Loucy (cell line): ENCODE measurements around the gene GYG2.

Source experiments
- CTCF ChIP-seq: fragments of 200-600 bp; sonication (generic); conservative IDR thresholded peaks from 2 replicates; pipeline ENCODE4 v1.5.1; 2014; ENCODE audit warnings: mild to moderate bottlenecking, antibody characterized with exemption, low read length
- EZH2phosphoT487 ChIP-seq: fragments of 200-600 bp; IDR thresholded peaks from 2 replicates; pipeline ENCODE4 v1.6.1; 2018; ENCODE audit warnings: antibody characterized with exemption, mild to moderate bottlenecking, moderate library complexity, borderline replicate concordance

GRCh38 chrX:2781226-2781571 lies 47.5 kb upstream of the GYG2 start:
- TF ChIP-seq CTCF (no peak), EZH2phosphoT487 (no peak)
